ENCODE measurements around the gene KCNH1.

Gene KCNH1

DNA sequence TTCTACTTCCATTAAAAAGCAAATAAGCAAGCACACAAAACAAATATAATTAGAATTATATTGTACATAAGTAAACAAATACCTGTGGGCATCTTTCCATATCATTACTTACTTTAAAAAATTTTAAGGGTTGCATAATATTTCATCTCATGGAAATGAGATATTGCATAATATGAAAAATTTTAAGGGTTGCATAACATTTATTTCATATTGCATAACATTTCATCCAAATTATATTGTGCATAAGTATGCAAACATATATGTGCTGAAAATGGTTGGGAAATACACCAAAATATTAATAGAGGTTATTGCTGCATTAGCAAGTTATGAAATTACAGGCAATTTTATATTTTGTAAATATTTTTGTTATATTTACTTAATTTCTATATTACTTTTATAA, 213.7 kb downstream of the KCNH1 start:
- TF ChIP-seq CTCF (conservative IDR thresholded peaks at IDR 0.05; ENCODE audit: control insufficient read depth, insufficient read depth, low read depth, low read length), result no peak
- H3K4me3 ChIP-seq (ENCODE audit: control insufficient read depth, low read depth, low read length), result no peak overlapping the region
- DNase-seq (ENCODE audit: low read depth), result no peak

- no peak overlapping the region for H3K4me3 ChIP-seq (ENCODE audit: control insufficient read depth, low read depth, low read length)
- no peak for TF ChIP-seq CTCF (conservative IDR thresholded peaks at IDR 0.05; ENCODE audit: control insufficient read depth, insufficient read depth, low read depth, low read length)
- no peak for DNase-seq (ENCODE audit: low read depth)
These were observed 215.1 kb downstream of the KCNH1 start for GRCh38 chr1:210918893-210919292.

GRCh38 chr1:210917560-210918169, 216.3 kb downstream of the KCNH1 start:
- TF ChIP-seq CTCF (conservative IDR thresholded peaks at IDR 0.05; ENCODE audit: control insufficient read depth, insufficient read depth, low read depth, low read length), result no peak
- no peak for DNase-seq (ENCODE audit: low read depth)
- H3K4me3 ChIP-seq (ENCODE audit: control insufficient read depth, low read depth, low read length), result no peak overlapping the region

DNA sequence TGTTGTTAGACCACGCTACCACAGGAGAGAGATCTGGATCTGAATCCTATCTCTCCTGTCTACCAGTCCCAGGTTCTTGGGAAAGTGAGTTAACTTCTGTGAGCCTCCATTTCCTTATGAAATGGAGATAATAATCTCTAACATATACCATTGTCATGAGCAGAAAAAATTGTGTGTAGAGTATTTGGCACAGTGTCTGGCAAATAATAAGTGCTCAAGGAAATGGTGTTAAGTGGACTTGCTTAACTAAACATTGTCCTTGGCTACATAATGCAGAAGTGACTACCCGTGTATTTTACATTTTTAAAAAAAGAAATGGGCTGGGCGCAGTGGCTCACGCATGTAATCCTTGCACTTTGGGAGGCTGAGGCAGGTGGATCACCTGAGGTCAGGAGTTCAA, 217.4 kb downstream of the KCNH1 start:
- H3K4me3 ChIP-seq (ENCODE audit: control insufficient read depth, low read depth, low read length), result no peak overlapping the region
- no peak for TF ChIP-seq CTCF (conservative IDR thresholded peaks at IDR 0.05; ENCODE audit: control insufficient read depth, insufficient read depth, low read depth, low read length)
- DNase-seq (ENCODE audit: low read depth), result no peak

GRCh38 chr1:210915890-210916507, 217.9 kb downstream of the KCNH1 start:
- no peak for DNase-seq (ENCODE audit: low read depth)
- no peak overlapping the region for H3K4me3 ChIP-seq (ENCODE audit: control insufficient read depth, low read depth, low read length)
- TF ChIP-seq CTCF (conservative IDR thresholded peaks at IDR 0.05; ENCODE audit: control insufficient read depth, insufficient read depth, low read depth, low read length), result no peak

DNA sequence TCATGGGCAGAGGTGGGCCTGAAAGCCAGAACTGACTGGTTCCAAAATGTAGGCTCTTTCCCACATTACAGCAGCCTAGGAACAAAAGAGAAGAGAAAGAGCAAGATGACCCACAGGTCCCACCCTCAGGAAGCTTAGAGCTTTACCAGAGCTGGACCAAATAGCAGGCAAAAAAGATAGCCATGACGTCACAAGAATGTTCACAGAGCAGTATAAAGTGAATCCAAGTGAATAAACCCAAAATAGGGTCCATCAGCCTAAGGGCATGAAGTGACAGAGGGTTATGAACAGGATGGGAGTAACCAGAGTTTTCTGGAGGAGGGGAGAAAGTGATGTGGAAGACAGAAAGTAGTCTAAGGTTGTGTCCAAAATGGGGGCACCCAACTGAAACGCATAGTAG, 221.2 kb downstream of the KCNH1 start:
- no peak overlapping the region for H3K4me3 ChIP-seq (ENCODE audit: control insufficient read depth, low read depth, low read length)
- TF ChIP-seq CTCF (conservative IDR thresholded peaks at IDR 0.05; ENCODE audit: control insufficient read depth, insufficient read depth, low read depth, low read length), result no peak
- DNase-seq (ENCODE audit: low read depth), result no peak
